ENCODE data around the gene CCDC187.

Gene CCDC187

GRCh38 chr9:136254381-136255165 is 49.3 kb downstream of the CCDC187 start:
- DNase-seq: peak in 2 of 51 donors; percentile 11 to 13

- no peak for DNase-seq
Measured at GRCh38 chr9:136253246-136254130, 50.4 kb downstream of the CCDC187 start.

- no peak for DNase-seq
Measured at GRCh38 chr9:136252846-136253245, 51.0 kb downstream of the CCDC187 start.

GRCh38 chr9:136252281-136252680 is 51.6 kb downstream of the CCDC187 start:
- no peak for DNase-seq

GRCh38 chr9:136251264-136252115 is 52.4 kb downstream of the CCDC187 start:
- no peak for DNase-seq

GRCh38 chr9:136250676-136251075 is 53.2 kb downstream of the CCDC187 start:
- DNase-seq: no peak

GRCh38 chr9:136249877-136250559 is 53.9 kb downstream of the CCDC187 start:
- DNase-seq: no peak

- no peak for DNase-seq
Measured at GRCh38 chr9:136248951-136249876, 54.7 kb downstream of the CCDC187 start.

GRCh38 chr9:136247947-136248637 is 55.8 kb downstream of the CCDC187 start:
- no peak for DNase-seq

- no peak for DNase-seq
Measured at GRCh38 chr9:136247551-136247916, 56.4 kb downstream of the CCDC187 start.

GRCh38 chr9:136246849-136247550 is 56.9 kb downstream of the CCDC187 start:
- DNase-seq: no peak

- peak; percentile 40 to 93 (median 81) for DNase-seq
Measured at GRCh38 chr9:136245219-136246150, 58.4 kb downstream of the CCDC187 start, which contains the start of gene QSOX2. Gene QSOX2, minus strand, starts transcription at chr9:136245812. Its CDS starts 9 bp downstream, at chr9:136245803.

- DNase-seq: no peak
Measured at GRCh38 chr9:136244969-136245218, 59.0 kb downstream of the CCDC187 start.

GRCh38 chr9:136244122-136244968 is 59.5 kb downstream of the CCDC187 start:
- DNase-seq: no peak

GRCh38 chr9:136243631-136244030 is 60.3 kb downstream of the CCDC187 start:
- DNase-seq: no peak

GRCh38 chr9:136242918-136243525 is 60.9 kb downstream of the CCDC187 start:
- no peak for DNase-seq

All from hypothalamus (tissue), 51 donors.